Measurements from ENCODE around the gene DLGAP4. TPM values are rescaled to one million over a fixed set of nuclear protein-coding genes. Genes with fewer than 3 reads are reported as not detected.

Gene DLGAP4
- total RNA-seq, 4 donors from 2014 or later = 33.5 to 159 (median 56.6) TPM

DNA sequence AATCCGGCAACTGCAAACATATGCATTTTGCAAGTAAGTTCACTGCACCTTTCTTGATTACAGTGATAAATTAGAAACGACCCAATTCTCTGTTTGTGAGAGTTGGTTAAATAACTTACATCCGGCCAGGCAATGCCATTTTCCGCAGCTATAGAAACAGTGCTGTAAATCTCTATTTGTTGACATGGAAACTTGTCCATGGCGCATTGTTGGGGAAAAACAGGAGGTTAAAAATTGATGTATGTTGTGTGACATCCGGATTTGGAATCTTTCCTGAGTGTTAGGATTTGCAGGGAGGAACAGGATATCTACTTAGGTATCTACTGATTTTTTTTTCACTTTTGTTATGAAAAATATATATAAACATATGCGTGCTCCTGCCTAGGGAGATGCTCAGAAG lies 66.5 kb downstream of the DLGAP4 start:
- in situ Hi-C loops (cut with MboI; ENCODE audit: low pct_ligation_motif_present in 1 of 4, low pct_unique_long_range_greater_than_20kb in 1 of 4, low sequenced_read_pairs in 3 of 4) (no loop called here), intact Hi-C loops (cut with DNase I; ENCODE audit: low total_unique reads) (no loop called here)
- DNase-seq = no peak
- Histone ChIP-seq H3K9me3 (no peaks in the 10 kb centered on the region), H3K27ac (no peak overlapping the region), H3K4me3 (no peak overlapping the region), H3K36me3 (no peaks in the 10 kb centered on the region), H3K27me3 (peaks cover 25% of the 10 kb centered on the region), H3K4me1 (no peaks in the 10 kb centered on the region)
- 39 to 47% methylated on average over 7 of the region's 7 CpGs for WGBS, 2 donors (ENCODE audit: low coverage in 1 of 2)
- TF ChIP-seq POLR2AphosphoS5 (IDR thresholded peaks at IDR 0.05) = no peak
- TF ChIP-seq POLR2A (IDR thresholded peaks at IDR 0.05) = no peak
- TF ChIP-seq, protein P1, sequence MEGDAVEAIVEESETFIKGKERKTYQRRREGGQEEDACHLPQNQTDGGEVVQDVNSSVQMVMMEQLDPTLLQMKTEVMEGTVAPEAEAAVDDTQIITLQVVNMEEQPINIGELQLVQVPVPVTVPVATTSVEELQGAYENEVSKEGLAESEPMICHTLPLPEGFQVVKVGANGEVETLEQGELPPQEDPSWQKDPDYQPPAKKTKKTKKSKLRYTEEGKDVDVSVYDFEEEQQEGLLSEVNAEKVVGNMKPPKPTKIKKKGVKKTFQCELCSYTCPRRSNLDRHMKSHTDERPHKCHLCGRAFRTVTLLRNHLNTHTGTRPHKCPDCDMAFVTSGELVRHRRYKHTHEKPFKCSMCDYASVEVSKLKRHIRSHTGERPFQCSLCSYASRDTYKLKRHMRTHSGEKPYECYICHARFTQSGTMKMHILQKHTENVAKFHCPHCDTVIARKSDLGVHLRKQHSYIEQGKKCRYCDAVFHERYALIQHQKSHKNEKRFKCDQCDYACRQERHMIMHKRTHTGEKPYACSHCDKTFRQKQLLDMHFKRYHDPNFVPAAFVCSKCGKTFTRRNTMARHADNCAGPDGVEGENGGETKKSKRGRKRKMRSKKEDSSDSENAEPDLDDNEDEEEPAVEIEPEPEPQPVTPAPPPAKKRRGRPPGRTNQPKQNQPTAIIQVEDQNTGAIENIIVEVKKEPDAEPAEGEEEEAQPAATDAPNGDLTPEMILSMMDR (IDR thresholded peaks at IDR 0.05) = no peak
- no peak for TF ChIP-seq EP300 (IDR thresholded peaks at IDR 0.05; ENCODE audit: low read depth)

DNA sequence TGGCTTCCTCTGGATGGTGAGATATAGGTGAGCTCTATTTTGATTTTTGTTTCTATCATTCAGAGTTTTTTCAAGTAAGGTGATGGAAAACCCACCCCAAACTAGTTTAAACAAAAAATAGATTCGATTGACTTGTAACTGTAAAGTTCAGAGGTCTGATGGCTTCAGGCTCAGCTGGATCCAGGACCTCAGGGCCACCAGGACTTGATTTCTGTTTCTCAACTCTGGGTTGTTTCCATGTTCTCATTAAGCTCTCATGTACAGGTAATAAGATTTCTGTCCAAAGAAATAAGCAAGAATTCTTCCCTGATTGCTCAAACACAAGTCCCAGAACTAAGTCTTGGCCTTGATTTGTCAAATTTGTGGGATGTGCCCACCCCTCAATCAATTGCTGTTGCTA lies 67.0 kb downstream of the DLGAP4 start:
- Histone ChIP-seq H3K36me3 (no peaks in the 10 kb centered on the region), H3K4me1 (no peaks in the 10 kb centered on the region), H3K27ac (no peak overlapping the region), H3K27me3 (peaks cover 25% of the 10 kb centered on the region), H3K4me3 (no peak overlapping the region), H3K9me3 (no peaks in the 10 kb centered on the region)
- intact Hi-C loops (cut with DNase I; ENCODE audit: low total_unique reads) = no loop called here
- DNase-seq = no peak
- in situ Hi-C loops (cut with MboI; ENCODE audit: low pct_ligation_motif_present in 1 of 4, low pct_unique_long_range_greater_than_20kb in 1 of 4, low sequenced_read_pairs in 3 of 4) = no loop called here
- TF ChIP-seq, protein P1 (IDR thresholded peaks at IDR 0.05) = no peak
- no peak for TF ChIP-seq EP300 (IDR thresholded peaks at IDR 0.05; ENCODE audit: low read depth)
- WGBS, 2 donors (ENCODE audit: low coverage in 1 of 2) = 63 to 83% methylated on average over 1 of the region's 1 CpG

DNA sequence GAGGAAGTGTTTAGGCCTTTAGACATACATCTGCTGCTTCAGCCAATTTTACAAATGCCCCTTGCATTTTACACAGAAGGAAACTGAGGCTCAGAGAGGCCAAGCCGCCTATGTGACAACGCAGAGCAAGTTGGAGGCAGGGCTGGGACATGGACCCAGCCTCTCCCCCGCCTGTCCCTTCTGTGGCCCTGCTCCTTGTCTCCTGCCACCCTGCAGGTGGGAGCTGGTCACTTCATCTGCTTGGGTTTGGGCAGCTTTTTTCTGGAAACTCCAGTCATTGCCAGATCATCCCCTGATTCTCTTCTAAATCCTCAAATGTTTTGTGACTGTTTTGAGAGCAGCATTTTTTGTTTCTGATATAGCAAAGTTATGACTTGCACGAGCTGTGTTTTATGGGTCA lies 68.9 kb downstream of the DLGAP4 start:
- Histone ChIP-seq H3K4me1 (no peaks in the 10 kb centered on the region), H3K36me3 (no peaks in the 10 kb centered on the region), H3K9me3 (no peaks in the 10 kb centered on the region), H3K27ac (no peak overlapping the region), H3K4me3 (no peak overlapping the region), H3K27me3 (peaks cover 25% of the 10 kb centered on the region)
- in situ Hi-C loops (cut with MboI; ENCODE audit: low pct_ligation_motif_present in 1 of 4, low pct_unique_long_range_greater_than_20kb in 1 of 4, low sequenced_read_pairs in 3 of 4) = no loop called here
- intact Hi-C loops (cut with DNase I; ENCODE audit: low total_unique reads) = no loop called here
- 50 to 71% methylated on average over 1 to 4 of the region's 4 CpGs for WGBS, 2 donors (ENCODE audit: low coverage in 1 of 2)
- no peak for TF ChIP-seq POLR2A (IDR thresholded peaks at IDR 0.05)
- TF ChIP-seq, protein P1 (IDR thresholded peaks at IDR 0.05) = no peak
- no peak for TF ChIP-seq EP300 (IDR thresholded peaks at IDR 0.05; ENCODE audit: low read depth)
- TF ChIP-seq POLR2AphosphoS5 (IDR thresholded peaks at IDR 0.05) = no peak
- no peak for DNase-seq

DNA sequence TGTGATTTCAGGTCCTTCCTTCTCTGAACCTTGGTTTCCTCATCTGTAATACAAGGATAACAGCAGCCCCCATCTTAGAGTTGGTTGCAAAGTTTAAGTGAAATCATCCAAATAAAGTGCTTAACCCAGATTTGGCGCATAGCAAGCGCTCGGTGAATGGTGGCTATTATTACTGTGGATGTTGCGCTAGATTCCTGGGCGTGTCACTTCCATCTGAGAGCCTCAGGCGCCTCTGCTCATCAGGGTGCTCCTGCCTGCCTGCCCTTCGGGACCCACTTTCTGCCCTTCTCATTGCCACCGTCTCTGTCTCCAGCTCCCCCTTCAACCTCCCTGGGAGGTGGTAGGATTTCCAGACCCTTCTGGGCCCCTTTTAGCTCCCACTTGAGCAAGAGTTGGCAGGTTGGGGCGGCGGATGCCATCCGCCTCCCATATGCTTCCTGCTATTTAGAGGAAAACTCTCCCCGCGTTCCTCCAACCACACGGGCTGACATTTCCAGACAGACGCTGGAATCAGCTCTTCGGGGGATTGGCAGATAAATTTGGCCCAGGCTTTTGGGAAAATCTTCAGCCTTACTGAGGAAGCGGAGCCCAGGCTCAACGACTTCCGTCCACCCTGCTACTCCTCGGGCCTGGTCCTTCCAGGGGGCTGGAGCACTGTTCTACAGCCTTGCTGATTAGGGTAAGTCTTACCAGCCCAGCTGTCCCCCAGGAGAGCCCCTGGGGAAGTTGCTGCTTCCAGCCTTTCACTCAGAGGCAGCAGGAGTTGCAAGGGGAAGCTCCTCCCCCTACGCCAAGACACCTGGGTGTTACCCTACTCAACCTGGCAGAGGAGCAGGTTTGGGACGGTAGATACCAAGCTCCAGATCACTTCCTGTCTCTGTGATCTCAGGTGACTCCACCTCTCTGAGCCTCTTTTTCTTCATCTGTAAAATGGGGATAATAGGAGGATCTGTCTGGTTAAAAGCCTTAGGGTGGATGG lies 71.5 kb downstream of the DLGAP4 start:
- H3K27ac ChIP-seq = no peak overlapping the region
- 64% methylated on average over 22 of the region's 22 CpGs; no CpG with 5 or more reads in 1 of the 2 donors for WGBS, 2 donors (ENCODE audit: low coverage in 1 of 2)
- no peak overlapping the region for H3K4me3 ChIP-seq
- no peaks in the 10 kb centered on the region for H3K9me3 ChIP-seq
- in situ Hi-C loops (cut with MboI; ENCODE audit: low pct_ligation_motif_present in 1 of 4, low pct_unique_long_range_greater_than_20kb in 1 of 4, low sequenced_read_pairs in 3 of 4) (no loop called here), intact Hi-C loops (cut with DNase I; ENCODE audit: low total_unique reads) (no loop called here)
- H3K4me1 ChIP-seq = no peaks in the 10 kb centered on the region
- no peaks in the 10 kb centered on the region for H3K36me3 ChIP-seq
- peaks cover 25% of the 10 kb centered on the region for H3K27me3 ChIP-seq
- DNase-seq = no peak
- TF ChIP-seq EP300 (IDR thresholded peaks at IDR 0.05; ENCODE audit: low read depth) (no peak), POLR2A (IDR thresholded peaks at IDR 0.05) (no peak), POLR2AphosphoS5 (IDR thresholded peaks at IDR 0.05) (no peak)
- TF ChIP-seq, protein P1 (IDR thresholded peaks at IDR 0.05) = no peak
